ENCODE data around the gene TUBG2. TPM values are rescaled to one million over a fixed set of nuclear protein-coding genes. Genes with fewer than 3 reads are reported as not detected.
"Not testable (repeated sequence)": the region's sequence is repeated elsewhere in the genome, so short reads cannot be mapped to it uniquely, and the experiment has no call there.

Gene TUBG2
- total RNA-seq: 7.3 TPM

GRCh38 chr17:42659079-42659931, at the start of gene TUBG2:
Gene TUBG2, plus strand, starts transcription at chr17:42659284. Its CDS starts 220 bp downstream, at chr17:42659504.
- ATAC-seq: peak; percentile 57

DNA sequence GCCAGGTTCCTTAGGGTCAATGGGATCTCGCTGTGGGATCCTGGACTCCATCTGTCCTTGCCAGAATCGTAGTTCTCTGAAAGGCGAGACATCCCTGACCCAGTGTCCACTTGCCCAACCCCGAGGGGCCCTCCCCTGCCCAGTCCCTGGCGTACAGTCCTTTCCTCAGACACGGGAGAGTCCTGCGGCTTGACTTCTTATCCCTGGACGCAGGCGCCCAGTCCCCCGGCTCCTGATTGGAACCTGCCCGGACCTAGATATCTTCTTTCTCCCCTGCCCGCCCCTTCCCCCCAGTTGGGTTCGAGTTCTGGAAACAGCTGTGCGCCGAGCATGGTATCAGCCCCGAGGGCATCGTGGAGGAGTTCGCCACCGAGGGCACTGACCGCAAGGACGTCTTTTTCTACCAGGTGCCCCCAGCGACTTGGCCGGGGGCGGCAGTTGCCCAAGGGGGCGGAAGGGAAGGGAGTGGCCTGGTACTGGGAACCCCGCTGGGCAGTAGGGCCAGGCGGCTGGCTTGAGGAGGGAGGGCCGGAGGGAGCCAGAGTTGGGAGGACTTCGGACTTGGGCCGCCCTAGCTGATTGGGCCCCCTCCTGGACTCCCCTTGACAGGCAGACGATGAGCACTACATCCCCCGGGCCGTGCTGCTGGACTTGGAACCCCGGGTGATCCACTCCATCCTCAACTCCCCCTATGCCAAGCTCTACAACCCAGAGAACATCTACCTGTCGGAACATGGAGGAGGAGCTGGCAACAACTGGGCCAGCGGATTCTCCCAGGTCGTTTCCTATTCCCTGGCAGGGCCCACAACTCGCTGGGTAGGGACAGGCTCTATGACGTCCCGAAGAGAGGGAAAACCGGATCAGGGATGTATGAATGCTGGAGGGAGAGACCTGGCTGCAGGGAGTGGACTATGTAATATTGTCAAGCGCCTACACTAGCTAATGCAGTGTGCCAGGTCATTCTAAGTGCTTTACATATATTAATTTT, 49.0 kb upstream of the TUBG2 start:
- ATAC-seq: peak; percentile 14

- no peak for ATAC-seq
Observed at GRCh38 chr17:42612013-42612412, 47.1 kb upstream of the TUBG2 start.

GRCh38 chr17:42613699-42614295, 45.3 kb upstream of the TUBG2 start:
- no peak for ATAC-seq

DNA sequence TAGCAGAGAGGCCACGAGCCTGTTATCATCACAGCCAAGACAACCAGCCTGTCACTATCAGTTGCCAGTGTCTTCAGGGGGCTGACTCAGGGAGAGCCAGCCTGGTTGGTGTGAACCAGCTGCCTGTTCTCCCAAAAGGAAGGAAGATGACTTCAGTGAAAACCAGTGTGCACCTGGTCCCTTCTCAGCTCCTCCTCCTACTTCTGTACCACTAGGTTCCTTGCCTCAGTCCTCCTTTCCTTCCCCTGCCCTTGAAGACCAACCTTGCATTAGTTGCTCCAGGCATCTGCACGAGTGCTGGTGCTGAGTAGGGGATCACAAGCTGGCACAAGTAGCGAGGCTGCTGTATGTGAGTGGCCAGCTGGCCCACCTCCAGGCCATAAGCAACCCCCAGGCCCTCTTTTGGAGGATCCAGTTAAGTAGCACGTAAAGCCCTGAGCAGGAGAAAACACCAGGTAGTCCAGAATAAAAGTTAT, 41.1 kb upstream of the TUBG2 start:
- ATAC-seq: peak; percentile 13

DNA sequence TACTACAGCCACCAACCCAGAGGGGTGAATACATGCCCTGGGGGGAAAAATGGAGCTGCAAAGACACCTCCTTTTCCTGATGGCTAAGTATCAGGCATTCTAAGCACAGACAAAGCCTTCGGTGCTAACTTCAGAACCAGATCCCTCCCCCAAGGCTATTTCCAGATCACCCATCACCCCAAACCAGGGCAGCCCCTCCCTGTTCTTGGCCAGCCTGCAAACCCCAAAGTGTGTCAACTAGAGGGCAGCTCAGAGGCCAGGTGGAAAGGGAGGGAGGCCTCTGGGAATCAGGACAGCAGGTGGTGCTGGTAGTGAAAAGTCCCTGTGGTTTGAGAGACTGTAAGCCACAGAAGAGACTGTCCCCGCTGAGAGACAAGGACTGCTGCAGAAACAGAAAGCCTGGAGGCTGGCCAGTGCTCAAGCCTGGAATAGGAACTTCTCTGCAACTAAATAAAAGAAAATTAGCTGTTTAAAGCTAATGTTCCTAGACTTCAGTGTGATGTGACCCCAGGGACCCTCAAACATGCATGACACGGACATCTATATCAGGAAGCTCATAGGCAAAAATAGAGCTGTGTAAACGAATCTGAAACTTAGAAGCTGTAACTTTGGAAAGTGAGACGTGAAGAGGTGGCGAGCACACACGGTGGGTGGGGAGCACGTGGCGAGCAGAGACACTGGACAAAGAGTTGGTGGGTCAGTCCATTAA, 40.5 kb upstream of the TUBG2 start:
- ATAC-seq: peak; percentile 71

- not testable (repeated sequence) for ATAC-seq
Observed at GRCh38 chr17:42621987-42622386, 37.1 kb upstream of the TUBG2 start.

DNA sequence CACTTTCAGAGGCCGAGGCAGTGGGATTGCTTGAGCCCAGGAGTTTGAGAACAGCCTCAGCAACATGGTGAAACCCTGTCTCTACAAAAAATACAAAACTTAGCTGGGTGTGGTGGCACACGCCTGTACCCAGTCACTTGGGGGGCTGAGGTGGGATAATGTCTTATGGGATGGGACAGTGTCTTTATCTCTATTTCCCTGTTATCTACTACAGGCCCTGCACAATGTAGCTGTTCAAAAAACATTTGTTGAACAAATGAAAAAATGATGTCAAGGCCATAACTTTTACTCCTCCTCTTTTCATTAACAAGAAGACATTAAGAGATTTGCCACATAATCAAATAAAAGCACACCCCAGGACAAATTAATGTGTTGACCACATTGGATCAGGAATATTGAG, 35.8 kb upstream of the TUBG2 start:
- no peak for ATAC-seq

DNA sequence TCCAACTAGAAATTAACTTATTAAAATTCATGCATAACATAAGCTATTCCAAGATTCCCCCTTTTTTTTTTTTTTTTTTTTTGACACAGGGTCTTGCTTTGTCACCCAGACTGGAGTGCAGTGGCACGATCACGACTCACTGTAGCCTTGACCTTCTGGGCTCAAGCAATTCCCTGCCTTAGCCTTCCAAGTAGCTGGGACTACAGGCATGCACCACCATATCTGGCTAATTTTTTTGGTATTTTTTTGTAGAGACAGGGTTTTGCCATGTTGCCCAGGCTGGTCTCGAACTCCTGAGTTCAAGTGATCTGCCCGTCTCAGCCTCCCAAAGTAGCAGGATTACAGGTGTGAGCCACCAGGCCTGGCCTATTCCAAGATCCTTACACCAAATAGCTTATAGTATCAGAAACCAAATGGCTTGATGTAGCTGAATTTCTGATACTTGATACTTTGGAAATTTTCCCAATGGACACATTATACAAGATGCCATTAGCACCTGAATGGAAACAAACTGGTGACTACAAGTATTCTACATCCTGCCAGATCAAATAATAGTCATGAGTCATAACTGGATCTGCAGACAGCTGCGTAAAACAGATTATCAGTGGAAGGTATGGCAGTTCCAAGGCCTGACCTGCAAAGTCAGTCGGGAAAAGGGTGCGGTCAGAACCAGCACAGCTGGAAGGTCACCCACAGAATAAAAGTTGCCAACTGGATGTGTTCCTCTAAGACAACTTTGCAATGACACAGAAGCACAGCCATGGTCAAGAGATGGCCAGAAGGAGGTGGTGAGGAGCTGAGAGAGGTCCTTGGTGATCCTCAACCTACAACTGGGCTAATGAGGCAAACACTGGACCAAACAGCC, 35.1 kb upstream of the TUBG2 start:
- peak; percentile 93 for ATAC-seq

DNA sequence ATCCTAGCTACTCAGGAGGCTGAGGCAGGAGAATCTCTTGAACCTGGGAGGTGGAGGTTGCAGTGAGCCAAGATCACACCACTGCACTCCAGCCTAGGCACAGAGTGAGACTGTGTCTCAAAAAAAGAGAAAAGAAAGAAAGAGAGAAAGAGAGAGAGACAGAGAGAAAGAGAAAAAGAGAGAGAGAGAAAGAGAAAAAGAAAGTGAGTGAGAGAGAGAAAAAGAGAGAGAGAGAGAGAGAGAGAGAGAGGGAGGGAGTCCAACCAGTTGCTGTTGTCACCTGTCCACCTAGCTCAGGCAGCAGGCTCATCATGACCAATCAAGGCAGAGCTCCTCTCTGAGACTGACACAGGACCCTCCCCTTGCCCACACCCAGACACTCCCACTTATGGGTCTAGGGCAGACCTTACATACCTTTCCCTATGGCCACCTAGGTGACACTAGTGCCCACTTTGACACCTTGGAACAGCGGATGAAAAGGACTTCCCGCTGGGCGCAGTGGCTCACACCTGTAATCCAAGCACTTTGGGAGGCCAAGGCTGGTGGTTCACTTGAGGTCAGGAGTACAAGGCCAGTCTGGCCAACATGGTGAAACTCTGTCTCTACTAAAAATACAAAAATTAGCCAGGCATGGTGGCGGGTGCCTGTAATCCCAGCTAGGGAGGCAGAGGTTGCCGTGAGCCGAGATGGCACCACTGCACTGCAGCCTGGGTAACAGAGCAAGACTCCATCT, 31.9 kb upstream of the TUBG2 start:
- not testable (repeated sequence) for ATAC-seq

DNA sequence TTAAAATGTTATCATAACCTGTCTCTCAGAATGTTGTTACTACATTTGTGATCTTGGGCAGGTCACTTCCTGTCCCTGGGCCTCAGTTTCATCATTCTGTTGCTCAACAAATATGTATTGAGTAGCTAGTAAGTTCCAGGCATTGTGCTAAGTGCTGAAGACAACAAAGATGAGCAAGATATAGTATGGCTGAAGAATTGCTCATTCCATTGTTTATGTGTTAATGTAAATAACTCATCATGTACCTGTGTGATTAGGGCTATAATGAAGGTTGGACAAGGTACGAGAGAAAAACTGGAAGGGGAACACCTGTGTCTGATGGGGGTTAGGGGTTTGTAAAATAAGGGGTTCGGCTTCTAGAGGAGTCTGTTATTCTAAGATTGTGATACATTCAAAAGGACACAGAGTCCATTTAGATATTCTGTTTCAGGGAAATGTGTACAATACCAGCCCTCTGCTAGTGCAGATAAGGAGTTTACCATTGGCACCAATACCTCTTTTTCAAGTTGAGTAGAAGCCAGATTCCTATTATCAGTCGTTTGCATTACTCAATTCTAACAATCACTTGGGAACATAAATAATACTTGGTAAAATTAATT, 29.6 kb upstream of the TUBG2 start:
- ATAC-seq: peak; percentile 81

DNA sequence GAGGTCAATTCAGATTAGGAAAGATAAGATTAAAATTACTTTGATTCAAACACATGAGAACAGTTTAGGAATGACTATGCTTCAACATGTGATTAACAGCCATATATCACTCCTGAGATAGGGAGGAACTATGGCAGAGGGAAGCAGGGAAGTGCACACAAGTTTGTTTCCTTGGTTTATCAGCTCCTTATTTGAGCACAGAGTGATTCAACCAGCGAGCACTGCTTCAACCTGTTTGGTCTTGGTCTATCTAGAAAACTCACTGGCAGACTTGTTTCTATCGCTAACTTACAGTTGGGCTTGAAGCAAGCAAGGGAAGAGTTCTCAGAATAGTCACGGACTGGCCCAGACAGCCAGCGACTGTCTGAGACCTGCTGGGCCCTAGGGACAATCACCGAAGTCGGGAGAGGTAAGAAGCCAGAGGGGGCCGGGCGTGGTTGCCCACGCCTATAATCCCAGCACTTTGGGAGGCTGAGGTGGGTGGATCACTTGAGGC, 26.1 kb upstream of the TUBG2 start:
- peak; percentile 88 for ATAC-seq

DNA sequence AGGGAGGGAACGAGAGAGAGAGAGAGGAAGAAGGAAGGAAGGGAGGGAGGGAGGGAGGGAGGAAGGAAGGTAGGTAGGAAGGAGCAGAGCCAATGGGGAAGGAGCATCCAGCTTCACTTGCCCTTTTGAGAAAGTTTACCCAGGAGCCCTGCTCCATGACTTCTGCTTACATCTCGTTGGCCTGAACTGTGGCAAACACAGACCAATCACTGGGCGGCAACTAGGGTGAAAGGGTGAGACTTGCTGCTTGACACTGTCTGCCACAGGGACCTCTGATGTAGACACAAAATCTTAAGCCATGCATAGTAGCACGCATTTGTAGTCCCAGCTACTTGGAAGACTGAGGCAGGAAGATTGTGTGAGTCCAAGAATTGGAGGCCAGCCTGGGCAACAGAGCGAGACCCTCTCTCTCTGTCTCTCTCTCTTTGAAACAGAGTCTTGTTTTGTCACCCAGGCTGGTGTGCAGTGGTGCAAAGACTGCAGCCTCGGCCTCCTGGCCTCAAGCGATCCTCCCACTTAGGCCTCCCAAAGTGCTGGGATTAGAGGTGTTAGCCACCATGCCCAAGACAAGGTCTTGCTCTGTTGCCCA, 19.5 kb upstream of the TUBG2 start:
- no peak for ATAC-seq

GRCh38 chr17:42640121-42640520, 19.0 kb upstream of the TUBG2 start:
- ATAC-seq: no peak

DNA sequence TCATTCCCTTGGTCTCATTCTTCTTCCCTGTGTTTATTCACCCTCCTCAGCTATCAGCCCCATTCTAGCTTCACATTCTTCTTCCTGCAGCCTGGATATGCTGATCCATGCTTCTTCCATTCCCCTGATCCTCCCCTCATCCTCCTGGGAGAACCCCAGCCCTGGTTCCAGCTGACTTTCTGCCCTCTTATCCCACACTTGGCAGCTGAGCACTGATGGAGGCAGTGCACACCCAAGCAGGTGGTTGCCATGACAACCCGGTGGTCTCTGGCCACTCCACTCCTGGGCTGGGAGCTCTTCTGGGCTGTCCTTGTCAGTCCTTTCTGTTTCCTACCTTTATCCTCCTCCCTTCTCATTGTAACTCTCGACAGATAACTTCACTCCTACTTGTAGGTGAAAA, 16.7 kb upstream of the TUBG2 start:
- no peak for ATAC-seq

DNA sequence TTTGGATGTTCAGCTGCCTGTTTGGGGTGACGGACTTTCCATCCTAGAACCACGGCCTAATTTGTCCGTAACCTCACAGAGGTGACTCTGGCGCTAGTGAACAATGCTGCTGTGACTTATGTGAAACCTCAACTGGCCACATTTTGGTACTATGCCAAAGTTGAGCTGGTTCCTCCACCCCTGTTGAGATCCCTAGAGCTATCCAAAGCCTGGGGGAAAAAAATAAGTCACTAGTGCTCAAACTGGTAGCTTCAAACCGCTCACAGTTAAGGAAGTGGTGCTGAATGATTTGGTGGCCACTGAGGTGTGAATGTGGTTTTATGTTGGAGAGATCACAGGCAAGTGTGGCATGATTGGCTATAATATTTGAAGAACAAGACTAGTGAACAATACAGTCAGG, 11.3 kb upstream of the TUBG2 start:
- ATAC-seq: peak; percentile 64

GRCh38 chr17:42651392-42651791, 7.7 kb upstream of the TUBG2 start:
- no peak for ATAC-seq

- no peak for ATAC-seq
Observed at GRCh38 chr17:42653179-42654124, 5.6 kb upstream of the TUBG2 start.
